GM12891 (cell line): ENCODE results near the gene C16orf92.

Experiments used
- POLR2A ChIP-seq: IDR thresholded peaks from 2 replicates; pipeline ENCODE4 v1.6.1; 2011; ENCODE audit warnings: low read depth, low read length, control low read depth
- POLR2AphosphoS5 ChIP-seq: IDR thresholded peaks from 2 replicates; pipeline ENCODE4 v1.6.1; 2011; ENCODE audit warnings: low read depth, low read length, control low read depth
- POU2F2 ChIP-seq: IDR thresholded peaks from 2 replicates; pipeline ENCODE4 v1.6.1; 2011; ENCODE audit warnings: low read depth, mild to moderate bottlenecking, control low read depth, low read length, moderate library complexity
- SPI1 ChIP-seq: IDR thresholded peaks from 2 replicates; pipeline ENCODE4 v1.6.1; 2011; ENCODE audit warnings: low read depth, low read length, control low read depth
- TAF1 ChIP-seq: IDR thresholded peaks from 2 replicates; pipeline ENCODE4 v1.6.1; 2011; ENCODE audit warnings: low read depth, low read length, control low read depth

GRCh38 chr16:29982560-29983419 lies 40.2 kb upstream of the C16orf92 start:
- TF ChIP-seq POLR2AphosphoS5, result no peak
- TF ChIP-seq POU2F2, result no peak
- no peak for TF ChIP-seq POLR2A
- TF ChIP-seq SPI1, result no peak
- TF ChIP-seq TAF1, result no peak
